GM23248 (cell line): ENCODE data around the gene PNPLA7.

Experiments
- EZH2 ChIP-seq: fragments of 200-600 bp; sonication (generic); IDR thresholded peaks from 2 replicates; pipeline ENCODE4 v1.6.1; 2018; ENCODE audit warnings: antibody characterized with exemption, mild to moderate bottlenecking; ENCODE audit not compliant: insufficient read depth, poor library complexity, severe bottlenecking
- EZH2phosphoT487 ChIP-seq: fragments of 200-600 bp; sonication (generic); IDR thresholded peaks from 2 replicates; pipeline ENCODE4 v1.6.1; 2018; ENCODE audit warnings: antibody characterized with exemption, moderate library complexity, mild to moderate bottlenecking, low read depth; ENCODE audit not compliant: insufficient read depth

GRCh38 chr9:137454145-137454596 lies 96.0 kb downstream of the PNPLA7 start:
- no peak for TF ChIP-seq EZH2
- TF ChIP-seq EZH2phosphoT487: no peak
